ENCODE data around the gene ATMIN. TPM values are rescaled to one million over a fixed set of nuclear protein-coding genes. Genes with fewer than 3 reads are reported as not detected.
A peak's percentile ranks its signal among the peaks of the same experiment; 100 is the strongest.

ATMIN gene
- total RNA-seq, 1 donor from 2014 or later: 40.0 TPM

DNA sequence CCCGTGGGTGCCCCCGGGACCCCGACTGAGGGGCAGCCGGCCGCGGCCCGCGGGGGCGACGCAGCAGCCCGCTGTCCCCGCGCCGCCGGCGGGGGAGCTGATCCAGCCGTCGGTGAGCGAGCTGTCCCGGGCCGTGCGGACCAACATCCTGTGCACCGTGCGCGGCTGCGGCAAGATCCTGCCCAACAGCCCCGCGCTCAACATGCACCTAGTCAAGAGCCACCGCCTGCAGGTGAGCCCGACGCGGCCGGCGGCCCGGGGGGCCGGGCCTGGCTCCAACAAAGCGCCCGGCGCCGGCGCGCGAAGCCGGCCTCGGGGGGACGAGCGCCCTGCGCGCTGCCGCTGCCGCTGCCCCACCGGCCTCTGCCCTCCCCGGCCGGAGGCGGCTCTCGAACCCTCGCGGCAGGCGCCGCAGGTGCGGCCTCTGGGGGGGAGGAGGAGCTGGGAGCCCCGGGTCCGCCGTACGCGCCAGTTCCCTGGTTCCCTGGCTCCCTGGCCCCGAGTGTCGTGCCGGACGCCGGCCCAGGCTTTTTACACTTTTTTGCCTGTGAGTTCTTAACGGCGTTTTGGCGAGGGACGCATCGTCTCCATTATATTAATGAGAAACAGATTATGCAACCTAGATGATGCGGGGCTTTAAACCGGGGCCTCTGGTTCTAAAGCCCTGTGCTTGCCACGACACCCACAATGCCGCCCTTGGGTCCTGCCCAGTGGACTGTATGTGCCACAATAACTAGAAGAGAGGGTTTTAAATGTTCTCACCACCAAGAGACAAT lies 521 bp downstream of the ATMIN start:
- Histone ChIP-seq H3K79me2 (ENCODE audit: insufficient read depth, low read length) (peaks cover 45% of the 10 kb centered on the region), H3K27me3 (ENCODE audit: insufficient read depth, low read length) (no peaks in the 10 kb centered on the region), H3K4me2 (ENCODE audit: low read length) (peak overlapping the region; percentile 96), H4K20me1 (ENCODE audit: insufficient read depth, low read length) (peaks cover 33% of the 10 kb centered on the region), H3K36me3 (ENCODE audit: insufficient read depth, low read length) (peaks cover 1% of the 10 kb centered on the region), H3K9me3 (ENCODE audit: insufficient read depth, low read depth, low read length) (no peaks in the 10 kb centered on the region), H3K9ac (ENCODE audit: low read length) (peak overlapping the region; percentile 87), H3K4me3 (ENCODE audit: insufficient read depth, low read depth, low read length) (peak overlapping the region; percentile 71), H3K27ac (ENCODE audit: low read depth, low read length) (peak overlapping the region; percentile 56), H3K4me1 (ENCODE audit: insufficient read depth, low read length) (peaks cover 10% of the 10 kb centered on the region), H2AFZ (ENCODE audit: low read depth, low read length) (peak overlapping the region; percentile 65)
- Mint-ChIP-seq H3K36me3 (ENCODE audit: low read depth, unreplicated experiment) (no peaks in the 10 kb centered on the region), H3K9me3 (ENCODE audit: unreplicated experiment) (no peaks in the 10 kb centered on the region), H3K4me1 (ENCODE audit: low read depth, unreplicated experiment) (peaks cover 22% of the 10 kb centered on the region), H3K27ac (ENCODE audit: unreplicated experiment) (peak overlapping the region; percentile 77), H3K4me3 (ENCODE audit: unreplicated experiment) (peak overlapping the region; percentile 92), H3K27me3 (ENCODE audit: low read depth, unreplicated experiment) (no peaks in the 10 kb centered on the region)
- TF ChIP-seq, protein P1, sequence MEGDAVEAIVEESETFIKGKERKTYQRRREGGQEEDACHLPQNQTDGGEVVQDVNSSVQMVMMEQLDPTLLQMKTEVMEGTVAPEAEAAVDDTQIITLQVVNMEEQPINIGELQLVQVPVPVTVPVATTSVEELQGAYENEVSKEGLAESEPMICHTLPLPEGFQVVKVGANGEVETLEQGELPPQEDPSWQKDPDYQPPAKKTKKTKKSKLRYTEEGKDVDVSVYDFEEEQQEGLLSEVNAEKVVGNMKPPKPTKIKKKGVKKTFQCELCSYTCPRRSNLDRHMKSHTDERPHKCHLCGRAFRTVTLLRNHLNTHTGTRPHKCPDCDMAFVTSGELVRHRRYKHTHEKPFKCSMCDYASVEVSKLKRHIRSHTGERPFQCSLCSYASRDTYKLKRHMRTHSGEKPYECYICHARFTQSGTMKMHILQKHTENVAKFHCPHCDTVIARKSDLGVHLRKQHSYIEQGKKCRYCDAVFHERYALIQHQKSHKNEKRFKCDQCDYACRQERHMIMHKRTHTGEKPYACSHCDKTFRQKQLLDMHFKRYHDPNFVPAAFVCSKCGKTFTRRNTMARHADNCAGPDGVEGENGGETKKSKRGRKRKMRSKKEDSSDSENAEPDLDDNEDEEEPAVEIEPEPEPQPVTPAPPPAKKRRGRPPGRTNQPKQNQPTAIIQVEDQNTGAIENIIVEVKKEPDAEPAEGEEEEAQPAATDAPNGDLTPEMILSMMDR (IDR thresholded peaks at IDR 0.05; ENCODE audit: insufficient read depth, low read depth, low read length): no peak
- TF ChIP-seq EZH2 (IDR thresholded peaks at IDR 0.05; ENCODE audit: insufficient read depth, low read length): no peak
- FAIRE-seq (no peak), DNase-seq (ENCODE audit: low read depth) (no peak)

DNA sequence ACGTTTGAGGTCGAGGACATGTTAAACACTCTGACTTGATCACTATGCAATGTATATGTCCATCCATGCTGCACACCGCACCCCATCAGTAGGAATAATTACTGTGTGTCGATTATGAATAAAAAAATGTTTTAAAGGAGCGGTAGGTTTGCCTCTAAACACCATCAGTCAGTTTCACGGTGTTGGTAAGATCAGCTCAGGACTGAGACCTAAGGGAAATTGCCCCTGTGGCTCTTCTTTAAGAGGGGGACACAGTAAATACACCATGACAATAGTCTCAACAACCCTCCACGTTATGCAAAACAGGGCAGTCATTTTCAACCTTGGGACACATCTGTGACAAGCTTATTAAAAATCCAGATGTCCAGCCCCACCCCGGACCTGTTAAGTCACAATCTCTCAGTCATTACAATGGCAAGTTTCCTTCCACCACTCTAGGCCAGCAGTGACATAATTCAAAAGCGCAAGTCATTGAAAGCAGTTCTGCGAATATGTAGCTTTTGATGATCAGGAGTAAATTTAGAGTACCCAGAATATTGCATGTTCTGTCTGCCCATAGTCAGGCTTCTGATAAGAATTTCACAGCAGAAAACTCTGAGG lies 1.2 kb downstream of the ATMIN start:
- peaks cover 33% of the 10 kb centered on the region for H4K20me1 ChIP-seq (ENCODE audit: insufficient read depth, low read length)
- peaks cover 8% of the 10 kb centered on the region for H3K36me3 ChIP-seq (ENCODE audit: insufficient read depth, low read length)
- H3K9ac ChIP-seq (ENCODE audit: low read length): peak overlapping the region; percentile 87
- H3K9me3 ChIP-seq (ENCODE audit: insufficient read depth, low read depth, low read length): no peaks in the 10 kb centered on the region
- no peaks in the 10 kb centered on the region for H3K27me3 ChIP-seq (ENCODE audit: insufficient read depth, low read length)
- peaks cover 10% of the 10 kb centered on the region for H3K4me1 ChIP-seq (ENCODE audit: insufficient read depth, low read length)
- no peaks in the 10 kb centered on the region for H3K27me3 Mint-ChIP-seq (ENCODE audit: low read depth, unreplicated experiment)
- peak overlapping the region; percentile 71 for H3K4me3 ChIP-seq (ENCODE audit: insufficient read depth, low read depth, low read length)
- no peaks in the 10 kb centered on the region for H3K9me3 Mint-ChIP-seq (ENCODE audit: unreplicated experiment)
- FAIRE-seq (no peak), DNase-seq (ENCODE audit: low read depth) (no peak)
- peak overlapping the region; percentile 92 for H3K4me3 Mint-ChIP-seq (ENCODE audit: unreplicated experiment)
- peak overlapping the region; percentile 65 for H2AFZ ChIP-seq (ENCODE audit: low read depth, low read length)
- peaks cover 28% of the 10 kb centered on the region for H3K4me1 Mint-ChIP-seq (ENCODE audit: low read depth, unreplicated experiment)
- peak overlapping the region; percentile 77 for H3K27ac Mint-ChIP-seq (ENCODE audit: unreplicated experiment)
- H3K27ac ChIP-seq (ENCODE audit: low read depth, low read length): peak overlapping the region; percentile 56
- H3K36me3 Mint-ChIP-seq (ENCODE audit: low read depth, unreplicated experiment): peaks cover 4% of the 10 kb centered on the region
- peaks cover 45% of the 10 kb centered on the region for H3K79me2 ChIP-seq (ENCODE audit: insufficient read depth, low read length)
- TF ChIP-seq, protein P1 (IDR thresholded peaks at IDR 0.05; ENCODE audit: insufficient read depth, low read depth, low read length): no peak
- TF ChIP-seq EZH2 (IDR thresholded peaks at IDR 0.05; ENCODE audit: insufficient read depth, low read length): no peak
- H3K4me2 ChIP-seq (ENCODE audit: low read length): peak overlapping the region; percentile 96
